Lower leg skin (tissue), 4 donors: ENCODE measurements around the gene ZDHHC12. TPM values are rescaled to one million over a fixed set of nuclear protein-coding genes. Genes with fewer than 3 reads are reported as not detected.

Experiments used
- DNase-seq, 2 donors: peaks; one replicate each; pipeline ENCODE4 v3.0.0-alpha.2; 2019; ENCODE audit warnings: low spot score in 2 of 2
- H3K4me3 ChIP-seq: fragments of 200-600 bp; sonication (generic); 2 replicates; pipeline ENCODE4 v1.5.1; 2017; ENCODE audit warnings: mild to moderate bottlenecking, low read depth; ENCODE audit not compliant: poor library complexity, severe bottlenecking
- POLR2A ChIP-seq, 2 donors: fragments of 450-650 bp; IDR thresholded peaks; one replicate each; pipeline ENCODE4 v1.6.1; 2016 to 2017; ENCODE audit warnings: antibody characterized with exemption in 2 of 2, mild to moderate bottlenecking in 1 of 2, moderate library complexity in 1 of 2
- WGBS, 2 donors: methylation state at CpG; one replicate each; pipeline ENCODE4 v1.1.5; 2018; 5-methylcytosine and 5-hydroxymethylcytosine counted together
- intact Hi-C: fragments of 100-400 bp; cut with DNase I; formaldehyde crosslinking; loops from one replicate; pipeline ENCODE4 v1.15.0; 2023; ENCODE audit warnings: low total_unique reads
- total RNA-seq, 4 donors: library from RNA; depleted of rRNA; stranded (reverse); fragments of >200 nt; gene quantifications; one replicate each; pipeline ENCODE4 v1.1.0, GENCODE V29; 2016
- TF ChIP-seq, protein P1 (sequence below), 3 donors: fragments of 450-650 bp; IDR thresholded peaks; one replicate each; pipeline ENCODE4 v1.5.1; 2016; ENCODE audit warnings: antibody characterized with exemption in 3 of 3, mild to moderate bottlenecking in 3 of 3, moderate library complexity in 2 of 3

ZDHHC12 gene
- total RNA-seq, 4 donors from 2014 or later, result 68.3 to 95.7 (median 84.1) TPM

DNA sequence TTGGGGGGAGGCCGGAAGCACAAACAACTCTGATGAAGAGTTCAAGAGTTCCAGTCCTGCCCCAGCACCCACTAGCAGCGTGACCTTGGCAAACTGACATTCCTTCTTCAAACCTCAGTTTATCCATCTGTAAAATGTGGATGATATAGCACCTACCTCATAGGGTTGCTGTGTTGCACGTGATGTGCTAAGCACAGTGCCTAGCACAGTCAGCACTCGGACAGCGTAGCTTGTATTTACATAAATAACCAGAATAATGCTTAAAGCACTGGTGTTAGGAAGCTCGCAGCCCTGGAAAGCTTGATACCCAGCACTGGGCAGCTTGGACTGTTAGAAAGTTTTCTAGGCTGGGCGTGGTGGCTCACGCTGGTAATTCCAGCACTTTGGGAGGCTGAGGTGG, 16.5 kb downstream of the ZDHHC12 start:
- intact Hi-C loops, result no loop called here
- H3K4me3 ChIP-seq, result no peak overlapping the region
- peak in 1 of 2 donors; percentile 49 for DNase-seq
- 97% methylated on average over 8 of the region's 8 CpGs for WGBS, 2 donors
- no peak for TF ChIP-seq POLR2A (IDR thresholded peaks at IDR 0.05)
- TF ChIP-seq, protein P1, sequence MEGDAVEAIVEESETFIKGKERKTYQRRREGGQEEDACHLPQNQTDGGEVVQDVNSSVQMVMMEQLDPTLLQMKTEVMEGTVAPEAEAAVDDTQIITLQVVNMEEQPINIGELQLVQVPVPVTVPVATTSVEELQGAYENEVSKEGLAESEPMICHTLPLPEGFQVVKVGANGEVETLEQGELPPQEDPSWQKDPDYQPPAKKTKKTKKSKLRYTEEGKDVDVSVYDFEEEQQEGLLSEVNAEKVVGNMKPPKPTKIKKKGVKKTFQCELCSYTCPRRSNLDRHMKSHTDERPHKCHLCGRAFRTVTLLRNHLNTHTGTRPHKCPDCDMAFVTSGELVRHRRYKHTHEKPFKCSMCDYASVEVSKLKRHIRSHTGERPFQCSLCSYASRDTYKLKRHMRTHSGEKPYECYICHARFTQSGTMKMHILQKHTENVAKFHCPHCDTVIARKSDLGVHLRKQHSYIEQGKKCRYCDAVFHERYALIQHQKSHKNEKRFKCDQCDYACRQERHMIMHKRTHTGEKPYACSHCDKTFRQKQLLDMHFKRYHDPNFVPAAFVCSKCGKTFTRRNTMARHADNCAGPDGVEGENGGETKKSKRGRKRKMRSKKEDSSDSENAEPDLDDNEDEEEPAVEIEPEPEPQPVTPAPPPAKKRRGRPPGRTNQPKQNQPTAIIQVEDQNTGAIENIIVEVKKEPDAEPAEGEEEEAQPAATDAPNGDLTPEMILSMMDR (IDR thresholded peaks at IDR 0.05), result no peak

DNA sequence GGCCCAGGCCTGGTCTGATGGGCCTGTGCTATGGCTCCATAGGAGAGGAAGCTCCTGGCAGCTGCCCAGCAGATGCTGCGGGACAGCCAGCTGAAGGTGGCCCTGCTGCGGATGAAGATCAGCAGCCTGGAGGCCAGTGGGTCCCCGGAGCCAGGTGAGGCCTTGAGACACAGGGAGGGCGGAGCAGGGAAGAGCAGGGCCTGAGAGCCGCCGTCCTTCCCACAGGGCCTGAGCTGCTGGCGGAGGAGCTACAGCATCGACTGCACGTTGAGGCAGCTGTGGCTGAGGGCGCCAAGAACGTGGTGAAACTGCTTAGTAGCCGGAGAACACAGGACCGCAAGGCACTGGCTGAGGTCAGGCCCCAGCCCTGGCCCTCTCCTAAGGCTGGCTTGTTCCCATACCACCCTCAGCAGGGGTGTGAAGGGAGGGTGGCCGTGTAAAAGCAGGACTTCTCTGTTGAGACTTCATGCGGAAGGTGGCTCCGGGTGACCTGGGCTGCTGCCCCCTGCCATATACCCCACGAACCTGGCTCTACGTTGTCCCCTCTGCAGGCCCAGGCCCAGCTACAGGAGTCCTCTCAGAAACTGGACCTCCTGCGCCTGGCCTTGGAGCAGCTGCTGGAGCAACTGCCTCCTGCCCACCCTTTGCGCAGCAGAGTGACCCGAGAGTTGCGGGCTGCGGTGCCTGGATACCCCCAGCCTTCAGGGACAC, 17.1 kb downstream of the ZDHHC12 start:
- TF ChIP-seq POLR2A (IDR thresholded peaks at IDR 0.05), result no peak
- TF ChIP-seq, protein P1 (IDR thresholded peaks at IDR 0.05), result no peak
- 83 to 84% methylated on average over 23 of the region's 23 CpGs for WGBS, 2 donors
- H3K4me3 ChIP-seq, result no peak overlapping the region
- peak in 1 of 2 donors; percentile 80 for DNase-seq
- intact Hi-C loops, result no loop called here

DNA sequence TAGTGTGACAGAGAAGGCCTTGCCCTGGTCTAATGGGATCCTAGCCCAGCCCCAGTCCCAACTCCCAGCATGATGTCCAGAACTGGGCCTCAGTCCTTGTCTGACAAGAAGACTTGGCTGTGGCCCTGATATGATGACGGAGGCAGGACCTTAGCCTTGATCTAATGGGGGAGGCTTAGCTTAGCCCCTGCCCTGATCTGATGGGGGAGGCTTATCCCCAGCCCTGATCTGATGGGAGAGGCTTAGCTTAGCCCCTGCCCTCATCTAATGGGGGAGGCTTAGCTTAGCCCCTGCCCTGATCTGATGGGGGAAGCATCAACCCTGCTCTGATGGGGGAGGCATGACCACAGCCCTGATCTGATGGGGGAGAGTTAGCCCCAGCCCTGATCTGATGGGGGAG, 17.9 kb downstream of the ZDHHC12 start:
- 100% methylated on average over 1 of the region's 1 CpG for WGBS, 2 donors
- no peak overlapping the region for H3K4me3 ChIP-seq
- DNase-seq, result peak in 1 of 2 donors; percentile 74
- intact Hi-C loops, result no loop called here
- no peak for TF ChIP-seq POLR2A (IDR thresholded peaks at IDR 0.05)
- TF ChIP-seq, protein P1 (IDR thresholded peaks at IDR 0.05), result no peak

DNA sequence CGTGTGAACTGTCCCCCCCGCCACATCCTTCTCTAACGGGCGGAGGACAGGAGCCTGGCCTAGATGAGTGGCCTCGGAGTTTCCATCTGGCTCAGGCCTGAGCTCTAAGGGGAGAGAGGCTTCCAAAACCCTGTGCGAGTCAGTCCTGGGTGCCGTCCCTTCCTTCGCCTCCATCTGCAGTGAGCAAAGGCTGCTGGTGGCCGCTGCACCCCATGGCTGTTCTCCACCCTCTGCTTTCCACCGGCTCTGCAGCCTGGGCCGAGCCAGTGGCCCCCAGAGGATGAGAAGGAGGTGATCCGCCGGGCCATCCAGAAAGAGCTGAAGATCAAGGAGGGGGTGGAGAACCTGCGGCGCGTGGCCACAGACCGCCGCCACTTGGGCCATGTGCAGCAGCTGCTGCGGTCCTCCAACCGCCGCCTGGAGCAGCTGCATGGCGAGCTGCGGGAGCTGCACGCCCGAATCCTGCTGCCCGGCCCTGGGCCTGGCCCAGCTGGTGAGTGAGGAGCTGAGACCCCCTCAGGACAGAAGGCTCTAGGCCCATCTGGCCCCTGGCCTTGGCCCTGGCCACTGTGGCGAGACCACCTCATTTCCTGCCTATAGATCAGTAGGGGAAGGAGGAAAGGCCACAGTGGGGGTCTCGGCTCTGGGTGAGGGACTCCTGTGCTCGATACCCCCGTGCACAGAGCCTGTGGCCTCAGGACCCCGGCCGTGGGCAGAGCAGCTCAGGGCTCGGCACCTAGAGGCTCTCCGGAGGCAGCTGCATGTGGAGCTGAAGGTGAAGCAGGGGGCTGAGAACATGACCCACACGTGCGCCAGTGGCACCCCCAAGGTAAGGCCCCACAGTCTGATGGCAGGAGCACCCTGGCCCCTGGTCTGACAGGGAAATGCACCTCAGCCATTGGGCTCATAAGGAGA, 18.6 kb downstream of the ZDHHC12 start:
- no peak overlapping the region for H3K4me3 ChIP-seq
- TF ChIP-seq POLR2A (IDR thresholded peaks at IDR 0.05), result no peak
- TF ChIP-seq, protein P1 (IDR thresholded peaks at IDR 0.05), result no peak
- WGBS, 2 donors, result 81 to 85% methylated on average over 26 to 31 of the region's 36 CpGs
- intact Hi-C loops, result no loop called here
- DNase-seq, result peak in 1 of 2 donors; percentile 82

DNA sequence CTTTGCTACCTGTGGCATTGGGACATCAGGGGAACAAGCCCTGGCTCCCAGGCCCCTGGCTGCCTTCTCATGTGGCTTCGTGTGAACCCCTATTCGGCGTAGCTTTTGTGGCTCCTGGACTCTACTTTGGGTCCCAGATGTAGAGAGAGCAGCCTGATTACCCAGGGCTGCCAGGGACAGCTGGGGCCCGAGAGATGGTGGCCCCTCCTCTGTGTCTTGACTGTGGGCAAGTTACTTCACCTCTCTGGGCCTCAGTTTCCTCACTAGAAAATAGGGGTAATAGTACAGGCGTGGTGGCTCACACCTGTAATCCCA, 19.6 kb downstream of the ZDHHC12 start:
- WGBS, 2 donors, result 78 to 86% methylated on average over 4 to 5 of the region's 5 CpGs
- intact Hi-C loops, result no loop called here
- peak in 1 of 2 donors; percentile 83 for DNase-seq
- TF ChIP-seq, protein P1 (IDR thresholded peaks at IDR 0.05), result no peak
- no peak for TF ChIP-seq POLR2A (IDR thresholded peaks at IDR 0.05)
- H3K4me3 ChIP-seq, result no peak overlapping the region
